H4 (cell line): ENCODE measurements around the gene TMOD2. TPM values are rescaled to one million over a fixed set of nuclear protein-coding genes. Genes with fewer than 3 reads are reported as not detected.
"Not testable (repeated sequence)": the region's sequence is repeated elsewhere in the genome, so short reads cannot be mapped to it uniquely, and the experiment has no call there.

Source experiments
- DNase-seq: peaks from one replicate; pipeline ENCODE4 v3.0.0-alpha.2; 2015; ENCODE audit warnings: low spot score
- total RNA-seq: library from RNA; depleted of rRNA; stranded (reverse); fragments of >200 nt; shearing (Covaris generic); gene quantifications from 2 replicates; pipeline ENCODE4 v1.2.3, GENCODE V29; 2014

Gene TMOD2
- total RNA-seq, 1 experiment from 2014 or later: 0.64 TPM

GRCh38 chr15:51774916-51775315, 23.5 kb downstream of the TMOD2 start:
- DNase-seq: no peak

- DNase-seq: peak; percentile 41
Measured at GRCh38 chr15:51775967-51776816, 24.8 kb downstream of the TMOD2 start.

DNA sequence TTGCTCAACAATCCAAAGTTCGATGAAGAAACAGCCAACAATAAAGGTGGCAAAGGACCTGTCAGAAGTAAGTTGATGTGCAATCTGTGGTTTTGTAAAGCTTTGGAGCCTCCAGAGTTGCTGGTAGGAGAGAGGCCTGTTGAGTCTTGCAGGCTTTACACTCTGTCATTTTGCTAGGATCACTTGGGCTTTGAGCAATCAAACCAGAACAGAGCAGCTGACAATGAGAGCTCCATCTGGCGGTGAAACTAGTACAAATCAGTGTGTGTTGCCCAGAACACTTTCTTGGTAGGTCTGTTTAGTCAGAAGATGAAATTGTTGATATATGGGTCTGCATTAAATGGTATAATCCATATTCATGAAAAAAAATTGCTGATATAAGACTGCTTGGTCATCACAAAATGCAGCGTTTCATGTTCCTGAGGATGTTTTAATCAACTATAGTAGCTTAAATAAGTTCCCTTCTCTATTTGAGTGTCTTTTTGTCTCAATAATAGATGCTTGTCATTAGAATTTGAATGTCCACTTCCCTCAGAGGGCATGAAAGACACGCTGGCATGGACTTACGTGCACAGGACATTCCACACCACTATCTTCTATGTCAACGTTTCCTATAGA, 25.7 kb downstream of the TMOD2 start:
- DNase-seq: peak; percentile 72

- no peak for DNase-seq
Measured at GRCh38 chr15:51780636-51781035, 29.2 kb downstream of the TMOD2 start.

- no peak for DNase-seq
Measured at GRCh38 chr15:51781506-51781905, 30.1 kb downstream of the TMOD2 start.

- DNase-seq: no peak
Measured at GRCh38 chr15:51782357-51782896, 31.0 kb downstream of the TMOD2 start.

DNA sequence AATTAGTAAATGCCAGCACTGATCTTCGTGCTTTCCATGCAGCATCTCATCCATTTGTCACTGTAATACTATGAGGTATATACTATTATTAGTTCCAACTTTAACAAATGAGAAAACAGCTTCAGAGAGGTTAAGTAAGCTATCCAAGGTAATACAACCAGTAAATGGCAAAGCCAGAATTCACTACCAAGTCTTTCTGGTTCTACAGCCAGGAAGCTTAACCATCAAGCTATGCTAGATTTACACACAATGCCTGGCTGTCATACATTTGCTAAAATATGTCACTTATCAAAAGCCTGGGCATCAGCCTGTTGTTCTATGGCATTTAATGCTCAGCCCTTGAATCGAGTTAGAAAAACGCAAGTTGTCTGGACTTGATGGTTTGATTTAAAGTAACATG, 32.6 kb downstream of the TMOD2 start:
- no peak for DNase-seq

GRCh38 chr15:51787130-51787529, 35.7 kb downstream of the TMOD2 start:
- peak; percentile 67 for DNase-seq

DNA sequence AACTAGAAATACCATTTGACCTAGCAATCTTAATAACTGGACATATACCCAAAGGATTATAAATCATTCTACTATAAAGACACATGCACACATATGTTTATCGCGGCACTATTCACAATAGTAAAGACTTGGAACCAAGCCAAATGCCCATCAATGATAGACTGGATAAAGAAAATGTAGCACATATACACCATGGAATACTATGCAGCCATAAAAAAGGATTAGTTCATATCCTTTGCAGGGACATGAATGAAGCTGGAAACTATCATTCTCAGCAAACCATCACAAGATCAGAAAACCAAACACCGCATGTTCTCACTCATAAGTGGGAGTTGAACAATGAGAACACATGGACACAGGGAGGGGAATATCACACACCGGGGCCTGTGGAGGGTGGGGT, 41.1 kb downstream of the TMOD2 start:
- not testable (repeated sequence) for DNase-seq

DNA sequence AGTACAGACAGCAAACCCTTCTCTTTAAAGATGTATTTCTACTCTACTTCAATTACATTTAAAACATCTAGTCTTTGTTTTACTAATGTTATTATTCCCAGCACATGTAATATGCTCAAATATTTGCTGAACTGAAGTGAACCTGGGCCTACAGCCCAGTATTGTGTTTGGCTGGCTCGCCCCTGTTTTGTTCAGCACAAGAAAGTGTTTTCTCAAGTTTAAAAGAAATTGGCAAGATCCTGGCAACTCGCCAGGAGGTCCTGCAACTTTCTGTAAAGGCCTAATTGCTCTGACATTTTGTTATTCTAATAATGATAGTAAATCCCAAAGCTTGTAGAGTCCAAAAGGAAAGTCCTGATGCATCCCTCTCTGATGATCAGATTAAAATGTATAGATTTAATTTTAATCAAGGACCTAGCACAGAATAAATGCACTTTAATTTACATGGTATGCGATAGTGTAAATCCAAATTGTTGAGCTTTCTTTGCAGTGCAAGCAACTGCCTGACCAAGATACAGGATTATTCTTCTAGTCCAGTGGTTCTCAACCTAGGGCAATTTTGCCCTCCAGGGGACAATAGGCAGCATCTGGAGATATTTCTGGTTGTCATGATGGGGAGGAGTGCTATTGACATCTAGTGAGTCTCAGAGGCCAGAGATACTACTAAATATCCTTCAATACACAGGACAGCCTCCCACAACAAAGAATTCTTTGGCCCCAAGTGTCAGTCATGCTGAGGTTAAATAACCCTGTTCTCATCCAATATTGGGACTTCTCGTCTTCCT, 42.3 kb downstream of the TMOD2 start:
- DNase-seq: no peak

- peak; percentile 45 for DNase-seq
Measured at GRCh38 chr15:51796847-51797401, 45.5 kb downstream of the TMOD2 start.

DNA sequence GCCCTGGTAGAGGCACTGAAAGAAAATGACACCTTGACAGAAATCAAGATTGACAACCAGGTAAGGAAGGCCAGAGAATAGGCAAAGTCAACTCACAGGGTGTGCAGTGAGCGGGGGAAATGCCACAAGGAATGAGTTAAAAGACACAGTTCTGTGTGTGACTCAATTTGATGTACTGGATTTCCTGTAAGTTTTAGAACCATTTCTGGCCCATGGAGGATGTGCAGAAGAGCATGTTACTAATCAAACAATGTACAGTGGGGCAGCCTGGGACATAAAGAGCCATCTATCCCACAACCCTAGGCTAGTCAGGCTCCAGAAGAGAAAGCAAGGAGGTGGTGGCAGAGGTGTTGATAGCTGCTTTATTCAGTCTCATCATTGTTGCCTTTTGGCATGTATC, 46.9 kb downstream of the TMOD2 start:
- DNase-seq: no peak

DNA sequence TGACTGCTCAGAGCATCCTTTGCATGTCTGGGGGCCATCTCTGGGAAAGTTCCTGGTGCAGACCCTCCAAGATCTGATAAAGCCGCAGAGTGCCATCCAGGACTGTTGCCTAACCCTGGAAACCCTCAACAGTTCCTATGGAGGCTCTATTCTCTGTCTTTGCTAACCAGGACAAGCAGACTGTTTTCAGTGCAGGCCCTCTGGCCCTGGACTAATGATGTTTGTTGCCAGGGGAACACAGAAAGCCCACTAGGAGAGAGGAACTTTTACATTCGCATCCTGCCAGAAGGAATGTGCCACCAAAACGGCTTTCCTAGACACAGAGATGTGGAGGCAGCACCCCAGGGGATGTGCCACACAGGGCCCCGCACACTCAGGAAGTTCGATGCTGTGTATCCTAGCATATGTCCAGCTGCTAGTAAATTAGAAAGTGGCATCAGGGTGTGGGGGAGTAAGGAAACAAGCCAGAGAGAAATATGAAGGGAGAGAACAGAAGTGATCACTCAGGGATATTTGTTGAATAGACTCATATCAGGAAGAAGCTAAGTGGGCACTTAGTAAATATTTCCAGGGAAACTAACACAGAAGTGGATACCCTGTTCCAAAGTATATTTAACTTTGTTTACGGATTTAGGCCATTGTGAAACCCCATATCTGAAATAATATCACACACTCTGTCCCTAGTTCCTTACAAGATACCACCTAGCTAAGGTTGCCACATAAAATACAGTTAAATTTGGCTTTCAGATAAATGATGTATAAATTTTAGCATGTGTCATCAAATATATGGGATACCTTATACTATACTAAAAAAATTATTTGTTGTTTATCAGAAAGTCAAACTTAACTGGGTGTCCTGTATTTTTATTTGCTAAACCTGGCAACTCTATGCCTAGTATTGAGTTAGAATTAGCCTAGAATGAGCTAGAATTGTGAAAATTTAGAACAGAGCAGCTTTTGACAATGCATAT, 48.2 kb downstream of the TMOD2 start:
- DNase-seq: no peak

GRCh38 chr15:51801391-51801835, 50.0 kb downstream of the TMOD2 start:
- DNase-seq: peak; percentile 25

DNA sequence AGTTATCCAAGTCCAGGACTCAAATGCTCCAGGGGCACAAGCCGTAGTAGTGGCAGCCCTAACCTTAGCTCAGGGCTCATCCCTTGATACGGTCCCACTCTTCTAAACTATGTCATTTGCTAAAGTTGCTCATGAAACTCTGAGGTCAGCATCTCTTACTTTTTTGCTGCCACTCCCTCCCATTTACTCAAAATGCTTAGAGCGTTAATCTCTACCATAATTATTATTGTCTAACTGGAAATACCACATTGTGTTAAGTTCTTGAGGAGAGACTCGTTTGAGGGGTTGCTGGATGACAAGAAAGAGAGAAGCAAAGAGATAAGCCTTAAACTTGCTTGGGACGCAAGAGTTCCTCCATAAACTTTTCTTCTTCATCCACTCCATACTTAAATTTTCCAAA, 51.2 kb downstream of the TMOD2 start:
- no peak for DNase-seq

GRCh38 chr15:51803965-51804364, 52.6 kb downstream of the TMOD2 start:
- no peak for DNase-seq

DNA sequence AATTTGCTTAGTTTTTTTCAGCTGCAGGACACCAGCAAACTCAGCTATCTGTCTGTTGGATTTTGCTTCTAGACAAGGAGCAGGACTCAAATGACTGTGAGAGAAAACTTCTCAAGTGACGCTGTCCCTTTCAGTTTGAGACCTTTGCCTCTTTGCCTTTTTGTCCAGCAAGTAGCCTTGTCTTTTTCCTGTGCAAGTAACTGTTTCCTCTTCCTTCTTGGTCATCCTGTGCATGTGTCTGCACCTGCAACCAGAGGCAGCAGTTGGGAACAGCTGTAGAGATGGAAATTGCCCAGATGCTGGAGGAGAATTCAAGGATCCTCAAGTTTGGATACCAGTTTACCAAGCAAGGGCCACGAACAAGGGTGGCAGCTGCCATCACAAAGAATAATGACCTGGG, 54.7 kb downstream of the TMOD2 start:
- DNase-seq: no peak

DNA sequence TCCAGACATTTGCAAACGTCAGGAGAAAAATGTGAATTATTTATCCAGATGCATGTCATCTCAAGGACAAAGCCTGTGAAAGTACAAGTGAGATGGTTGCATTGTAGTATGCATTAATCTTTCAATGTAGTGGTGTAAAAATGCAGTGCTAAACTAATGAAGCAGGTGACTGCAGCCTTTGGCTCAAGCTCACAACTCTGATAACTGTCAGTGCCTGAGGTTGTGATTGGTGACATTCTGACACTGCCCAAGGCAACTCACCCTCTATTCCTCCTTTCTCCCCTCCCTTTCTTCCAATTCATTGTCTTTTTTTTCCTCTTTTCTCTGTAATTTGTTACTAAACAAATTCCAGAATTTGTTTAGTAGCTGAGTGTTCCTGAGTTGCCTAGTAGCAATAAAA, 58.1 kb downstream of the TMOD2 start:
- DNase-seq: no peak

DNA sequence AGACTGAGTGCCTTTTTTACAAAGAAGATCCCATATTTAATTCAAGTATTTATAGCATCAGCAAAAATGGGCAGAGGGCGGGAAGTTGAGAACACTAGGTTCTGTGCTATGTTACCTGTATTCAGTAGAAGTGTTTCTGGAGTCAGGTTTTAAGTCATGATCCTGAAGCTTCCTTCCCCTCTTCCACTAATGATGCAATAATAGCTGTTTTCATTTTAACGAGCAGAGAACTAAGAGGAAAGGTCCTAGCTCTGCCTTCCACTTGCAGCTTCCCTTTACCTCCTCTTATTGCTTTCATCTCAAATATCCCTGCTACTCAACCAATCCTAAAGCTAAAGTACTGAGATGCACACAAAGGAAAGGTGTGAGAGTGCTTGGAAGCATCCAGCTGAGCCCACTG, 61.2 kb downstream of the TMOD2 start:
- no peak for DNase-seq

GRCh38 chr15:51814606-51815005, 63.2 kb downstream of the TMOD2 start:
- DNase-seq: no peak

DNA sequence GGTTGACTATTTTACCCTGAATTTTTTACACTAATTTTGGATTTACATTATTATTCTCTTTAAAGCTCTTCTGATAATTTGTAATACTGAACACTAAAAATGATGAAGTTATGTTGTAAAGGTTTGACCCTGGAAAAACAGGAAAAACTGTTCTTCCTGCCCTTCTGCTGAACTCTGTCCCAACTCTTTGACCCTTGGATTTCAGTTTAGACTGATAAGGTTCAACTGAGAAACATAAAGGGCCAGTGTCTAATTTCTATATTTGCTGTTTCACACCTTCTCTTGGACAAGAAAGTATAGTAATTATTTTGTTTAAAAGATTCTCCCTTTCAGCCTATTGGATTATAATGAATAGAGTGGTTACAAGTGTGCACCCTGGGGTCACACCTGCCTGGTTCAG, 65.2 kb downstream of the TMOD2 start:
- DNase-seq: no peak
